Activated T-cell treated with anti-CD3 and anti-CD28 coated beads for 24 hours (primary cell): ENCODE data around the gene SOAT2.

Experiments used
- DNase-seq: peaks from one replicate; pipeline ENCODE4 v3.0.0-alpha.2; 2020; ENCODE audit warnings: low read depth

The SOAT2 gene

GRCh38 chr12:53102883-53103807 is at the start of gene SOAT2:
TSS of gene SOAT2 (plus strand) at chr12:53103486. CDS start at chr12:53103578, 92 bp downstream.
- DNase-seq: peak; percentile 40

DNA sequence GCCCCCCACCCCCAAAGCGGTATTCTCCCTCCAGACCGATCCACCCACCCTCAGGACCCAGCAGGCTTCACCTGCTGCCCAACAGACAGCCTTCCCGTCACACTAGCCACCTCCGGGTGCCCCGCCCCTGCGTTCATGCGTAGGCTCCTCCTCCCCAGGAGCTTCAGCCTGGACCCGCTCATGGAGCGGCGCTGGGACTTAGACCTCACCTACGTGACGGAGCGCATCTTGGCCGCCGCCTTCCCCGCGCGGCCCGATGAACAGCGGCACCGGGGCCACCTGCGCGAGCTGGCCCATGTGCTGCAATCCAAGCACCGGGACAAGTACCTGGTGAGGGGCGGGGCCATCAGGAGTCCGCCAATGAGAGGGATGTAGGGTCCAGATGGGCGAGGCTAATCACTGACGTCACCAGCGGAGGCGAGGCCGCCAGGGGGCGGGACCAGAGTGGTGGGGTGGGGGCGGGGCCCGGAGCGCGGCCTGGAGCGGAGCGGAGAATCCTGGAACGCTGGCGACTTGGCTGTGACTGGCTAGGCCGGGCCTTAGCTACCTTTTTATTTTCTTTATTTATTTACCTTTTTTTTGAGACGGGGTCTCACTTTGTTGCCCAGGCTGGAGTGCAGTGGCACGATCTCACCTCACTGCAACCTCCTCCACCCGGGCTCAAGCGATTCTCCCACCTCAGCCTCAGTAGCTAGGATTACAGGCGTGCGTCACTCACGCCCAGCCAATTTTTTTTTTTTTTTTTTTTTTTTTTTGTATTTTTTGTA is 49.0 kb upstream of the SOAT2 start:
- peak; percentile 87 for DNase-seq

DNA sequence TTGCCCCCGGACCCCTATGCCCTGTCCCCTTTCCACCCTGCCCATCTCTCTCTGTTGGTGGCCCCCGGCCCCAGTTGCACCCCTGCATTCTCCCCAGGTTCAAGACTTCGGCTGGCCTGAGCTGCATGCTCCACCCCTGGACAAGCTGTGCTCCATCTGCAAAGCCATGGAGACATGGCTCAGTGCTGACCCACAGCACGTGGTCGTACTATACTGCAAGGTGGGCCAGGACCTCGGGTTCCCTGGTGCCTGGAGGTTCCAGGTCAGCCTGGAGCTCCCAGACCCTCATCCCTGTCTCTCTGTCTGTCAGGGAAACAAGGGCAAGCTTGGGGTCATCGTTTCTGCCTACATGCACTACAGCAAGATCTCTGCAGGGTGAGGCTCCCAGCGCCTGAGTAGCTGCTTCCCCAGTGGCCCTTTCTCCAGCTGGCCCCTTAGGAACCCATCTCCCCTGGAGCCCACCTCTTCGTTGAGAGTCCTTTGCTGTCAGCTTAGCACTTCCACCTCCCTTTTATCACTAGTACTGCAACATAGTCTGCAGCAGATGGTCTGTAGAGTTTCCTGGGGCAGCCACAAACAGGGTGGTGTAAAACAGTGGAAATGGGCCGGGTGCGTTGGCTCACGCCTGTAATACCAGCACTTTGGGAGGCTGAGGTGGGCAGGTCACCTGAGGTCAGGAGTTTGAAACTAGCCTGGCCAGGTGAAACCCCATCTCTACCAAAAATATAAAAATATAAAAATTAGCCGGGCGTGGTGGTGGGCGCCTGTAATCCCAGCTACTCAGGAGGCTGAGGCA is 47.6 kb upstream of the SOAT2 start:
- DNase-seq: no peak

DNA sequence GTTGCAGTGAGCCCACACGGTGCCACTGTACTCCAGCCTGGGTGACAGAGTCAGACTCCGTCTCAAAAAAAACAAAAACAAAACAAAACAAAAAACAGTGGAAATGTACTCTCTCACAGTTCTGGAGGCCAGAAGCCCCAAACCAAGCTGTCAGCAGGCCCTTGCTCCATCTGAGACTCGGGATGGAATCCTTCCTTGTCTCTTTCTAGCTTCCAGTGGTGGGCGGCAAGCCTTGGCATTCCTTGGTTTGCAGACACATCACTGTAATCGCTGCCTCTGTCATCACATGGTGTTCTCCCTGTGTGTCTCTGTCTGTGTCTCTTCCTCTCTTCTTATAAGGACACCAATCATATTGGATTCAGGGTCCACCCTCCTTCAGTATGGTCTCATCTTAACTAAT is 47.0 kb upstream of the SOAT2 start:
- no peak for DNase-seq

- no peak for DNase-seq
Measured at GRCh38 chr12:53056901-53057300, 46.4 kb upstream of the SOAT2 start.

GRCh38 chr12:53057816-53058500 is 45.3 kb upstream of the SOAT2 start:
- DNase-seq: no peak

- DNase-seq: no peak
Measured at GRCh38 chr12:53058674-53059433, 44.4 kb upstream of the SOAT2 start.

DNA sequence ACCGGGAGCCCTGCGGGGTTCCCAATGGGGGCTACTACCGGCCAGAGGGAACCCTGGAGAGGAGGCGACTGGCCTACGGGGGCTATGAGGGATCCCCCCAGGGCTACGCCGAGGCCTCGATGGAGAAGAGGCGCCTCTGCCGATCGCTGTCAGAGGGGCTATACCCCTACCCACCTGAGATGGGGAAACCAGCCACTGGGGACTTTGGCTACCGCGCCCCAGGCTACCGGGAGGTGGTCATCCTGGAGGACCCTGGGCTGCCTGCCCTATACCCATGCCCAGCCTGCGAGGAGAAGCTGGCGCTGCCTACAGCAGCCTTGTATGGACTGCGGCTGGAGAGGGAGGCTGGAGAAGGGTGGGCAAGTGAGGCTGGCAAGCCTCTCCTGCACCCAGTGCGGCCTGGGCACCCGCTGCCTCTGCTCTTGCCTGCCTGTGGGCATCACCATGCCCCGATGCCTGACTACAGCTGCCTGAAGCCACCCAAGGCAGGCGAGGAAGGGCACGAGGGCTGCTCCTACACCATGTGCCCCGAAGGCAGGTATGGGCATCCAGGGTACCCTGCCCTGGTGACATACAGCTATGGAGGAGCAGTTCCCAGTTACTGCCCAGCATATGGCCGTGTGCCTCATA is 43.7 kb upstream of the SOAT2 start:
- no peak for DNase-seq

DNA sequence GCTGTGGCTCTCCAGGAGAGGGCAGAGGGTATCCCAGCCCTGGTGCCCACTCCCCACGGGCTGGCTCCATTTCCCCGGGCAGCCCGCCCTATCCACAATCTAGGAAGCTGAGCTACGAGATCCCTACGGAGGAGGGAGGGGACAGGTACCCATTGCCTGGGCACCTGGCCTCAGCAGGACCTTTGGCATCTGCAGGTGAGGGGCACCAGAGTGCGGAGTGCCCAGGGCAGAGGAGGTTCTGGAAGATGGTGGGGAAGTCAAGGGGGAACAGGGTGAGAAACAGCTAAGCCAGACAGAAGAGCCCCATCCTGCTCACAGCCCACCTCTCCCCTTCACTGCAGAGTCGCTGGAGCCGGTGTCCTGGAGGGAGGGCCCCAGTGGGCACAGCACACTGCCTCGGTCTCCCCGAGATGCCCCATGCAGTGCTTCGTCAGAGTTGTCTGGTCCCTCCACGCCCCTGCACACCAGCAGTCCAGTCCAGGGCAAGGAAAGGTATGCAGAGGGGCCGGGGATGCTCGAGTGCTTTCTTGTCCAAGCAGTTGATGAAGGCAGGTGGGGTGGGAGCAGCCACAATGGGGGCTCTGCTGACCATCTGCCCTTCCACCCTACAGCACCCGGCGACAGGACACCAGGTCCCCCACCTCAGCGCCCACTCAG is 43.1 kb upstream of the SOAT2 start:
- DNase-seq: no peak

GRCh38 chr12:53060721-53061276 is 42.5 kb upstream of the SOAT2 start:
- DNase-seq: no peak

GRCh38 chr12:53061404-53062010 is 41.8 kb upstream of the SOAT2 start:
- DNase-seq: no peak

GRCh38 chr12:53062011-53062961 is 41.0 kb upstream of the SOAT2 start:
- no peak for DNase-seq

DNA sequence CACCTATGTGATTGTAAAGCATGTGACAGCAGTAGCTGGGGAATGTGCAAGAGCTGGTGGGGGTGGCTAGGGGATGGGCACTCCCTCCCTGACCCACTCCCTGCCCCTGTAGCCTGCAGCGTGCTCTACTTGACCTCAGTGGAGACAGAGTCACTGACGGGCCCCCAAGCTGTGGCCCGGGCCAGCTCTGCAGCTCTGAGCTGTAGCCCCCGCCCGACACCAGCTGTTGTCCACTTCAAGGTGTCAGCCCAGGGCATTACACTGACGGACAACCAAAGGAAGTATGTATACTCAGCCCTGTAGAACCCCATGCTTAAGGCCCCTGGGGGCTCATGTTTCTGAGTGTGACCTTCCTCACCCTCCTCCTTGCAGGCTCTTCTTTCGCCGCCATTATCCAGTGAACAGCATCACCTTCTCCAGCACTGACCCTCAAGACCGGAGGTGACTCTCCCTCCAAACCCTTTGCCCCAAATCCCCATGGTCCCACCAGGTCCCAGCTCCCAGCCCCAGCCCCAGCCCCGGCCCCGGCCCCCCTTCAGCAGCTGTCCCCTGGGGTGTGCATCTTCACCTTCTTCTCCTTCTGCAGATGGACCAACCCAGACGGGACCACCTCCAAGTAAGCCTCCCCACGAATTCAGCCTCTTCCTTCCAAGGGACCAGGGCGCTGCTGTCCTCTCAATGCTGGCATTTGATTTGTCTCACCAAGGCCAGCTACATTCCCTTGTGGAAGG is 40.1 kb upstream of the SOAT2 start:
- DNase-seq: no peak

DNA sequence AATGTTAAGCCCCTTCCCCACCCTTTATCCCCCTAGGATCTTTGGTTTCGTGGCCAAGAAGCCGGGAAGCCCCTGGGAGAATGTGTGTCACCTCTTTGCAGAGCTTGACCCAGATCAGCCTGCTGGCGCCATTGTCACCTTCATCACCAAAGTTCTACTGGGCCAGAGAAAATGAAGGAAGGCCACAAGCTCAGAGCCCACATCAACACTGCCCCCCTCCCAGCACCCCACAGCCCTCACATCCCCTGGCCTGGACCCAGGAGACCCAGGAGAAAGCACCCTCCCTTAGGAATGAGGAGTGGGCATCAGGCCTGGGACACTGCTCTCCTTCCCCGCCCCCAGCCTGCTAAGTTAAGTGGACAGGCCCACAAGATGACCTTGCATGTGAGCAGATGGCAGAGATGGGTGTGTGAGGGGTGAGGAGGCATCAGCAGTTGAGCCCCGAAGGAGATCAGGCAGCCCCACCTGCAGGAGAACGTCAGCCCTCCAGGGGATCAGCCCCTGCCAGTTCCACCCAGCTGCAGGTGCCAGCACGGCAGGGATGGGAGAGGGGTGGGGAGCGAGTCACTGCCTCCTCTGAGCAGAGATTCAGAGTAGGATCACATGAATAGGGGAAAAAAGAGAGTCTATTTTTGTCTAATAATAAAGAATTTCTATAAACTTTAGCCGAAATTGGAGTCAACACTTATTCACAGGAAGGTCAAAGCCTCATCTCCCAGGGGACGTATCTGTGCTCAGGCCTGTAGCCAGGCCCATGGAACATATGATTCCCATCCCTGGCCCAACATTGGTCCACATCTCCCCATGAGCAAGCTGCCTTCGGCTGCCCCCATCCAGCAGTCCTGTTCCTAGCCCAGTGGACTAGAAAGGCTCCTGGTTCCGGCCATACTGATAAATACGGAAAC is 39.3 kb upstream of the SOAT2 start:
- DNase-seq: no peak

GRCh38 chr12:53064613-53065436 is 38.5 kb upstream of the SOAT2 start:
- no peak for DNase-seq
